Caco-2 (cell line): ENCODE data around the gene S100A16. TPM values are rescaled to one million over a fixed set of nuclear protein-coding genes. Genes with fewer than 3 reads are reported as not detected.

Experiments
- BruUV-seq: library from RNA; stranded (reverse); fragments of 400-500 nt; replicated peaks from 2 replicates; lab custom pipeline; 2021; lab: Mats Ljungman, UMichigan
- CTCF ChIA-PET: fragments of 300-600 bp; sonication (Branson Sonifier 250); formaldehyde crosslinking; loops from one replicate; lab custom pipeline; 2022; ENCODE audit warnings: antibody characterized with exemption; lab: Charles Lee
- POLR2A ChIA-PET: fragments of 300-600 bp; sonication (Branson Sonifier 250); formaldehyde crosslinking; loops from one replicate; lab custom pipeline; 2022; ENCODE audit warnings: antibody characterized with exemption; lab: Charles Lee
- DNase-seq, 2 experiments: peaks; one replicate each; pipeline versions ENCODE4 v3.0.0 to v3.0.0-alpha.2; 2020 to 2022
- H3K27me3 ChIP-seq: replicated peaks from 2 replicates; pipeline ENCODE4 v1.6.0; 2011; ENCODE audit warnings: low read length; ENCODE audit not compliant: control insufficient read depth, insufficient read depth
- H3K36me3 ChIP-seq: 2 replicates; pipeline ENCODE4 v1.5.1; 2011; ENCODE audit warnings: low read length; ENCODE audit not compliant: control insufficient read depth, insufficient read depth
- H3K4me1 ChIP-seq: fragments of 250-450 bp; sonication (Bioruptor Pico); 2 replicates; pipeline ENCODE4 v1.5.1; 2020; ENCODE audit warnings: mild to moderate bottlenecking
- H3K4me3 ChIP-seq: 2 replicates; pipeline ENCODE4 v1.5.1; 2011; ENCODE audit warnings: low read depth, mild to moderate bottlenecking, control low read depth, low read length
- H3K9me3 ChIP-seq: fragments of 250-450 bp; sonication (Bioruptor Pico); 2 replicates; pipeline ENCODE4 v1.5.1; 2020; ENCODE audit warnings: mild to moderate bottlenecking, moderate library complexity
- H3K27ac Mint-ChIP-seq: one replicate; pipeline ENCODE4 v1.8.0; 2022; ENCODE audit warnings: mixed read lengths; ENCODE audit not compliant: unreplicated experiment
- H3K27me3 Mint-ChIP-seq: one replicate; pipeline ENCODE4 v1.8.0; 2022; ENCODE audit warnings: mixed read lengths; ENCODE audit not compliant: insufficient read depth, unreplicated experiment
- H3K36me3 Mint-ChIP-seq: one replicate; pipeline ENCODE4 v1.8.0; 2022; ENCODE audit warnings: mild to moderate bottlenecking, mixed read lengths; ENCODE audit not compliant: insufficient read depth, unreplicated experiment
- H3K4me1 Mint-ChIP-seq: one replicate; pipeline ENCODE4 v1.8.0; 2022; ENCODE audit warnings: low read depth, mixed read lengths; ENCODE audit not compliant: unreplicated experiment
- H3K4me3 Mint-ChIP-seq: one replicate; pipeline ENCODE4 v1.8.0; 2022; ENCODE audit warnings: mild to moderate bottlenecking, moderate library complexity, mixed read lengths; ENCODE audit not compliant: unreplicated experiment
- H3K9me3 Mint-ChIP-seq: one replicate; pipeline ENCODE4 v1.8.0; 2022; ENCODE audit warnings: mixed read lengths; ENCODE audit not compliant: unreplicated experiment
- intact Hi-C: fragments of 100-400 bp; cut with micrococcal nuclease; formaldehyde crosslinking; loops from one replicate; pipeline ENCODE4 v1.10.0; 2022; ENCODE audit not compliant: unreplicated experiment
- total RNA-seq: library from RNA; stranded (reverse); gene quantifications from 2 replicates; pipeline ENCODE4 v1.2.3, GENCODE V29; 2022
- TF ChIP-seq, protein P1 (sequence below), 2 experiments: fragments of 200-600 bp in 1 of 2; IDR thresholded peaks; 1 replicate in 1 of 2; 2 replicates in 1 of 2; pipeline versions ENCODE4 v1.5.1 to v1.8.0; 2011 to 2022; ENCODE audit warnings: antibody characterized with exemption in 1 of 2, control low read depth in 1 of 2, inconsistent platforms in 1 of 2, low read depth in 1 of 2, low read length in 1 of 2, mild to moderate bottlenecking in 1 of 2, moderate library complexity in 1 of 2; ENCODE audit not compliant: insufficient read depth in 1 of 2, severe bottlenecking in 1 of 2, unreplicated experiment in 1 of 2

Gene S100A16
- total RNA-seq, 1 experiment from 2014 or later: 243 TPM

DNA sequence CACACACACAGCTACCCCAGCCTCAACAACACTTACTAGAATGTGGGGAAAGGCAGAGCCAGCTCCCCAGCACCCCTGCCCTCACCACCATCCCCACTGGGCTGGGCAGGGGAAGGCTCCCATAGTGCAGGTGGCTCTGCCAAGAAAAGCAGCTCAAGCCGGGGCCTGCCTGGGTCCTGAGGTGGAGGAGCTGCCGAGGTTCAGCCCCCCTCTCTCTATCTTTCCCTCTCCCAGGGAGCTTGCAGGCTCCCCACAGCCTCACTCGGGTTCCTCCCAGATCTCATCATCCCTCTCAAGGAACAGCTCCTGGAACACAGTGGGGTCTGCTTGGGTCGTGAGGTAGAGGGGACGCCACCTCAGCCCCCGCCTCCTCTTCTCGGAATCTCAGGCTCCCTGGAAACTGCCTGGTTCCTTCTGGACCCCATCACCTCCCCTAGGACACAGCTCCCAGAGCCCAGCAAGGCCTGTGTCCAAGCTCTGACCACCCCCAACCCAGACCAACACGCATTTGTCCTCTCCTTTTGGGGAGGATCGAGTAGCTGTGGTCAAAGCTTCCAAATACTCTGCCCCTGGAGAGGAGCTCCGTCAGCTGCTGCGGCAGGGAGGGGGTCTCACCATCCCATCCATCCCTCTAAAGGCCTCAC lies 704 bp downstream of the S100A16 start:
- ChIA-PET POLR2A (interaction anchor here (0.5 to 3.4 kb wide), 15 partner anchors 8 to 98 kb away, joined by 3 to 40 read pairs (median 4); partner anchors contain the start of genes CHTOP and S100A13), CTCF (interaction anchor here (0.5 to 3.6 kb wide), 14 partner anchors 15 to 324 kb away, joined by 3 to 41 read pairs (median 4); partner anchors contain the start of genes CHTOP and S100A13)
- DNase-seq: no peak
- Mint-ChIP-seq H3K9me3 (no peaks in the 10 kb centered on the region), H3K36me3 (peaks cover 80% of the 10 kb centered on the region), H3K4me3 (peak overlapping the region; percentile 74), H3K4me1 (peaks cover 57% of the 10 kb centered on the region), H3K27me3 (no peaks in the 10 kb centered on the region), H3K27ac (peak overlapping the region; percentile 56)
- H3K9me3 ChIP-seq: no peaks in the 10 kb centered on the region
- peaks cover 62% of the 10 kb centered on the region for H3K4me1 ChIP-seq
- intact Hi-C loops: loop anchor here (1.0 to 2.0 kb wide), 3 partner anchors 13 to 97 kb away; partner anchors contain the start of gene S100A13
- H3K36me3 ChIP-seq: peaks cover 6% of the 10 kb centered on the region
- BruUV-seq: no TSS peak
- H3K4me3 ChIP-seq: peak overlapping the region; percentile 73
- no peaks in the 10 kb centered on the region for H3K27me3 ChIP-seq
- TF ChIP-seq, protein P1, sequence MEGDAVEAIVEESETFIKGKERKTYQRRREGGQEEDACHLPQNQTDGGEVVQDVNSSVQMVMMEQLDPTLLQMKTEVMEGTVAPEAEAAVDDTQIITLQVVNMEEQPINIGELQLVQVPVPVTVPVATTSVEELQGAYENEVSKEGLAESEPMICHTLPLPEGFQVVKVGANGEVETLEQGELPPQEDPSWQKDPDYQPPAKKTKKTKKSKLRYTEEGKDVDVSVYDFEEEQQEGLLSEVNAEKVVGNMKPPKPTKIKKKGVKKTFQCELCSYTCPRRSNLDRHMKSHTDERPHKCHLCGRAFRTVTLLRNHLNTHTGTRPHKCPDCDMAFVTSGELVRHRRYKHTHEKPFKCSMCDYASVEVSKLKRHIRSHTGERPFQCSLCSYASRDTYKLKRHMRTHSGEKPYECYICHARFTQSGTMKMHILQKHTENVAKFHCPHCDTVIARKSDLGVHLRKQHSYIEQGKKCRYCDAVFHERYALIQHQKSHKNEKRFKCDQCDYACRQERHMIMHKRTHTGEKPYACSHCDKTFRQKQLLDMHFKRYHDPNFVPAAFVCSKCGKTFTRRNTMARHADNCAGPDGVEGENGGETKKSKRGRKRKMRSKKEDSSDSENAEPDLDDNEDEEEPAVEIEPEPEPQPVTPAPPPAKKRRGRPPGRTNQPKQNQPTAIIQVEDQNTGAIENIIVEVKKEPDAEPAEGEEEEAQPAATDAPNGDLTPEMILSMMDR (IDR thresholded peaks at IDR 0.05; ENCODE audit: insufficient read depth in 1 of 2, low read depth in 1 of 2, low read length in 1 of 2, severe bottlenecking in 1 of 2, unreplicated experiment in 1 of 2): no peak

DNA sequence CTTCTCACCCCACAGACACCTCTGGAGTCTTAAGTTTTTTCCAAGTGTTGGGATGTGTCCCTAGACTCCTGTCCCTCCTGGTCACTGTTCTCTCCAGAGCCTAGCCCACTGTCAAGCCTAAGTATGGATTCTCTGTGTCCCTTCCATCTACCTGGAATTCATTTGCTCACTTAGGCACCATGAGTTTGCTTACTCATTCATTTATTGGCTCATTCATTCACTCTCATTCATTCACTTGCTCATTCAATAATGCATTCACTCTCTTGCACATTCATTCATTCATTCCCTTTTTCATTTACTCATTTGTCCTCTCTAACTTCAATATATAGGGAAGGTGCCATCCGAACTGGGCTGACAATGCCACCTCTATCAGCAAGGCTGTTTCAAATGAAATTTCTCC lies 1.6 kb downstream of the S100A16 start:
- no peak for DNase-seq
- Histone ChIP-seq H3K27me3 (no peaks in the 10 kb centered on the region), H3K36me3 (peaks cover 8% of the 10 kb centered on the region), H3K4me3 (peak overlapping the region; percentile 73), H3K4me1 (peaks cover 59% of the 10 kb centered on the region), H3K9me3 (no peaks in the 10 kb centered on the region)
- ChIA-PET POLR2A (interaction anchor here (0.5 to 1.4 kb wide), 3 partner anchors 17 to 172 kb away, joined by 3 to 4 read pairs (median 3); no protein-coding TSS in a partner anchor), CTCF (interaction anchor here (0.9 to 1.1 kb wide), 2 partner anchors 16 to 323 kb away, joined by 3 to 5 read pairs; partner anchors contain the start of gene S100A13)
- intact Hi-C loops: no loop called here
- Mint-ChIP-seq H3K4me1 (peaks cover 49% of the 10 kb centered on the region), H3K9me3 (no peaks in the 10 kb centered on the region), H3K4me3 (peak overlapping the region; percentile 74), H3K27ac (peak overlapping the region; percentile 56), H3K27me3 (no peaks in the 10 kb centered on the region), H3K36me3 (peaks cover 80% of the 10 kb centered on the region)
- TF ChIP-seq, protein P1 (IDR thresholded peaks at IDR 0.05; ENCODE audit: insufficient read depth in 1 of 2, low read depth in 1 of 2, low read length in 1 of 2, severe bottlenecking in 1 of 2, unreplicated experiment in 1 of 2): no peak
- BruUV-seq: no TSS peak

DNA sequence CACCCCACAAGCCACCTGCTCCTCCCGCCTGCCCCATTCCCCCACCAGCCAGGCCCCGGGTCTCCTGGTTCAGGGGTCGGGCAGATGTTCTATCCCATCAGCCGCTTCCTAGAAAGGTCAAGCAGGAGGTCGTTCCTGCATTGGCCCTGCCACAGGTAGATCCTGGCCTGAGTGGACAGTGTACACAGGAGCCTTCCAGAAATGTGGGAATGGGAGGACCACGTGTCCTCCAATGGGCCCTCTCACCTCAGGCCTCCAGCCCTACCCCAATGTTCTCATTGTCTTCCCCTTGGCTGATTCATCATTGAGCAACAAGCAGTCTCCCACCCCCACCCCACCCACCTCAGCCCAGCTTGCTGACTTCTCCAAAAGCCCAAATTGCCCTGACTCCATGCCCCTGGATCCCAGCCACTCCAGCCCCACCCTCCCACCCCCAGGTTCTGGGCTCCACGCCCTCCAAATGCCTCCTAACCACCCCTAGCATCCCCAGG lies 2.1 kb downstream of the S100A16 start:
- no peaks in the 10 kb centered on the region for H3K27me3 ChIP-seq
- POLR2A ChIA-PET: interaction anchor here (0.6 kb wide), 2 partner anchors 97 to 173 kb away, joined by 3 read pairs; no protein-coding TSS in a partner anchor
- Mint-ChIP-seq H3K27ac (peak overlapping the region; percentile 56), H3K27me3 (no peaks in the 10 kb centered on the region), H3K4me3 (peak overlapping the region; percentile 74), H3K9me3 (no peaks in the 10 kb centered on the region), H3K4me1 (peaks cover 45% of the 10 kb centered on the region), H3K36me3 (peaks cover 80% of the 10 kb centered on the region)
- H3K4me1 ChIP-seq: peaks cover 58% of the 10 kb centered on the region
- no peaks in the 10 kb centered on the region for H3K9me3 ChIP-seq
- no peak for DNase-seq
- peak overlapping the region; percentile 73 for H3K4me3 ChIP-seq
- BruUV-seq: no TSS peak
- TF ChIP-seq, protein P1 (IDR thresholded peaks at IDR 0.05; ENCODE audit: insufficient read depth in 1 of 2, low read depth in 1 of 2, low read length in 1 of 2, severe bottlenecking in 1 of 2, unreplicated experiment in 1 of 2): no peak
- CTCF ChIA-PET: interaction anchor here (1.1 kb wide), 1 partner anchor 17 kb away, joined by 5 read pairs; the partner anchor contains the start of gene S100A13
- peaks cover 8% of the 10 kb centered on the region for H3K36me3 ChIP-seq
- intact Hi-C loops: no loop called here
